Measurements from ENCODE around the gene RARS1. TPM values are rescaled to one million over a fixed set of nuclear protein-coding genes. Genes with fewer than 3 reads are reported as not detected.

Gene RARS1
- polyA plus RNA-seq, 2 of the 4 experiments (the other 2 are of a cell fraction): 107 to 142 TPM

DNA sequence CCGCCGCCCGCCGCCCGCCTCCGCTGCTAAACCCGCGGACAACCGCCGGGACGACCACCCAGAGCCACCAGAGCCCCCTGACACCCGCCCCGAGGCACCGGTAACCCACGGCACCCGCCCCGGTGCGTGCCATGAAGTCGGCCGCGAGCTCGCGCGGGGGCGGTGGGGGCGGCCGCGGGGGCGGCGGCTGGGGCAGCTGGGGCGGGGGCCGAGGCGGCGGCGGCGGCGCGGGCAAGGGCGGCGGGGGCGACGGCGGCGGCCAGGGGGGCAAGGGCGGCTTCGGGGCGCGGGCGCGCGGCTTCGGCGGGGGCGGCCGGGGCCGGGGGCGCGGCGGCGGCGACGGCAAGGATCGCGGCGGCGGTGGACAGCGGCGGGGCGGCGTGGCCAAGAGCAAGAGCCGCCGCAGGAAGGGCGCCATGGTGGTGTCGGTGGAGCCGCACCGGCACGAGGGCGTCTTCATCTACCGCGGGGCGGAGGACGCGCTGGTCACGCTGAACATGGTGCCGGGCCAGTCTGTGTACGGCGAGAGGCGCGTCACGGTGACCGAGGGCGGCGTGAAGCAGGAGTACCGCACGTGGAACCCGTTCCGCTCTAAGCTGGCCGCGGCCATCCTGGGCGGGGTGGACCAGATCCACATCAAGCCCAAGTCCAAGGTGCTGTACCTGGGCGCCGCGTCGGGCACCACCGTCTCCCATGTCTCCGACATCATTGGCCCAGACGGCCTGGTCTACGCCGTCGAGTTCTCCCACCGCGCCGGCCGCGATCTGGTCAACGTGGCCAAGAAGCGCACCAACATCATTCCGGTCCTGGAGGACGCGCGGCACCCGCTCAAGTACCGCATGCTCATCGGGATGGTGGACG lies 43.3 kb downstream of the RARS1 start:
- DNase-seq (ENCODE audit: low read depth in 1 of 2, low spot score in 1 of 2) (no peak), ATAC-seq (no peak), FAIRE-seq (no peak)
- Histone ChIP-seq H3K9me3 (no peaks in the 10 kb centered on the region), H3K4me2 (peak overlapping the region; percentile 67), H3K27ac (peak overlapping the region in 1 of 2 experiments; percentile 44; a peak in 2 of 6 replicates), H3K4me3 (peak overlapping the region; percentile 40), H3K4me1 (no peaks in the 10 kb centered on the region)
- WGBS (ENCODE audit: missing lambda C conversion rate): 94% methylated on average over 61 of the region's 125 CpGs
- POLR2A ChIA-PET: no interaction called here
- CTCF ChIA-PET: no interaction called here
- TF ChIP-seq ZNF302 (CRISPR knock-in tag; IDR thresholded peaks at IDR 0.05): no peak
- TF ChIP-seq TP53 (CRISPR knock-in tag; IDR thresholded peaks at IDR 0.05): no peak
- TF ChIP-seq, protein P1, sequence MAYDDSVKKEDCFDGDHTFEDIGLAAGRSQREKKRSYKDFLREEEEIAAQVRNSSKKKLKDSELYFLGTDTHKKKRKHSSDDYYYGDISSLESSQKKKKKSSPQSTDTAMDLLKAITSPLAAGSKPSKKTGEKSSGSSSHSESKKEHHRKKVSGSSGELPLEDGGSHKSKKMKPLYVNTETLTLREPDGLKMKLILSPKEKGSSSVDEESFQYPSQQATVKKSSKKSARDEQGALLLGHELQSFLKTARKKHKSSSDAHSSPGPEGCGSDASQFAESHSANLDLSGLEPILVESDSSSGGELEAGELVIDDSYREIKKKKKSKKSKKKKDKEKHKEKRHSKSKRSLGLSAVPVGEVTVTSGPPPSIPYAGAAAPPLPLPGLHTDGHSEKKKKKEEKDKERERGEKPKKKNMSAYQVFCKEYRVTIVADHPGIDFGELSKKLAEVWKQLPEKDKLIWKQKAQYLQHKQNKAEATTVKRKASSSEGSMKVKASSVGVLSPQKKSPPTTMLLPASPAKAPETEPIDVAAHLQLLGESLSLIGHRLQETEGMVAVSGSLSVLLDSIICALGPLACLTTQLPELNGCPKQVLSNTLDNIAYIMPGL (CRISPR knock-in tag; IDR thresholded peaks at IDR 0.05; ENCODE audit: borderline replicate concordance): no peak
- no peak for TF ChIP-seq FOSL2 (IDR thresholded peaks at IDR 0.05)
- TF ChIP-seq FOSL2 (CRISPR knock-in tag; IDR thresholded peaks at IDR 0.05): no peak
- no peak for TF ChIP-seq SREBF2 (IDR thresholded peaks at IDR 0.05)
- no peak for TF ChIP-seq FOSB (CRISPR knock-in tag; IDR thresholded peaks at IDR 0.05)
- TF ChIP-seq HOXB13 (CRISPR knock-in tag; IDR thresholded peaks at IDR 0.05; ENCODE audit: low read depth): no peak

DNA sequence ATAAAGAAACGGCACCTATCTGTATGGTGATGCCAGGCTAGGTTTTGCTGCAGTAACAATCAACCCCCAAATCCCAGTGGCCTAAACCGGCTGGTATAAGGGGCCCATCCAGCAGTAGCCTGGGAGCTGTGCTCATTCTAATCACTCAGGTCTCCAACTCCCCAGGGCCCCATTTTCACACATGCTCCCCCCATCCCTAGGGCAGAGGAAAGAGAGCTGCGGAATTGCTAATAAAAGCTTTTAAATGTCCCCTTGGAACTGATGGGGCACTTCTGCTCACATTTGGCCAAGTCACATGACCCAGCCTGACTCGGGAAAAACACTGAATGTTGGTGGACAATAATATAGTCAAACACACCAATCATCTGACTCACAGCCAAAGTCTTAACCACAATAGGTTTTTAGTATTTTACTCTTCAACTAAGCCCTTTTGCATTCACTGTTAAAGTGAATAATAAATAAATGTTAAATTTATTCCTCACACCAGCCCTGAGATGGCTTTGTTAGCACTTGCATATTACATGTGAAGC lies 44.4 kb downstream of the RARS1 start:
- CTCF ChIA-PET: no interaction called here
- no peak for DNase-seq (ENCODE audit: low read depth in 1 of 2, low spot score in 1 of 2)
- no peak for ATAC-seq
- WGBS (ENCODE audit: missing lambda C conversion rate): 60% methylated on average over 4 of the region's 4 CpGs
- no peak for FAIRE-seq
- POLR2A ChIA-PET: no interaction called here
- H3K4me2 ChIP-seq: no peak overlapping the region
- H3K4me3 ChIP-seq: no peak overlapping the region
- no peaks in the 10 kb centered on the region for H3K4me1 ChIP-seq
- H3K9me3 ChIP-seq: no peaks in the 10 kb centered on the region
- H3K27ac ChIP-seq: no peak overlapping the region
- TF ChIP-seq RCOR1 (IDR thresholded peaks at IDR 0.05; ENCODE audit: low read depth, low read length): no peak
- no peak for TF ChIP-seq KDM1A (IDR thresholded peaks at IDR 0.05; ENCODE audit: low read depth)
- TF ChIP-seq CHD4 (IDR thresholded peaks at IDR 0.05; ENCODE audit: borderline replicate concordance): no peak
- no peak for TF ChIP-seq PHF8 (IDR thresholded peaks at IDR 0.05; ENCODE audit: borderline replicate concordance, low read depth)
- no peak for TF ChIP-seq GATA3 (IDR thresholded peaks at IDR 0.05; ENCODE audit: borderline replicate concordance)
- TF ChIP-seq ZFP36 (IDR thresholded peaks at IDR 0.05; ENCODE audit: borderline replicate concordance, partially characterized antibody): no peak
- no peak for TF ChIP-seq KDM5A (IDR thresholded peaks at IDR 0.05)
- TF ChIP-seq SREBF2 (IDR thresholded peaks at IDR 0.05): no peak
- no peak for TF ChIP-seq CBX8 (IDR thresholded peaks at IDR 0.05)
- no peak for TF ChIP-seq CBX2 (IDR thresholded peaks at IDR 0.05; ENCODE audit: borderline replicate concordance, low read depth)
- no peak for TF ChIP-seq CHD2 (IDR thresholded peaks at IDR 0.05; ENCODE audit: low read length, partially characterized antibody)
- TF ChIP-seq, protein P2, sequence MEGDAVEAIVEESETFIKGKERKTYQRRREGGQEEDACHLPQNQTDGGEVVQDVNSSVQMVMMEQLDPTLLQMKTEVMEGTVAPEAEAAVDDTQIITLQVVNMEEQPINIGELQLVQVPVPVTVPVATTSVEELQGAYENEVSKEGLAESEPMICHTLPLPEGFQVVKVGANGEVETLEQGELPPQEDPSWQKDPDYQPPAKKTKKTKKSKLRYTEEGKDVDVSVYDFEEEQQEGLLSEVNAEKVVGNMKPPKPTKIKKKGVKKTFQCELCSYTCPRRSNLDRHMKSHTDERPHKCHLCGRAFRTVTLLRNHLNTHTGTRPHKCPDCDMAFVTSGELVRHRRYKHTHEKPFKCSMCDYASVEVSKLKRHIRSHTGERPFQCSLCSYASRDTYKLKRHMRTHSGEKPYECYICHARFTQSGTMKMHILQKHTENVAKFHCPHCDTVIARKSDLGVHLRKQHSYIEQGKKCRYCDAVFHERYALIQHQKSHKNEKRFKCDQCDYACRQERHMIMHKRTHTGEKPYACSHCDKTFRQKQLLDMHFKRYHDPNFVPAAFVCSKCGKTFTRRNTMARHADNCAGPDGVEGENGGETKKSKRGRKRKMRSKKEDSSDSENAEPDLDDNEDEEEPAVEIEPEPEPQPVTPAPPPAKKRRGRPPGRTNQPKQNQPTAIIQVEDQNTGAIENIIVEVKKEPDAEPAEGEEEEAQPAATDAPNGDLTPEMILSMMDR (IDR thresholded peaks at IDR 0.05): no peak
- no peak for TF ChIP-seq JUN (IDR thresholded peaks at IDR 0.05)
- no peak for TF ChIP-seq RARB (CRISPR knock-in tag; IDR thresholded peaks at IDR 0.05)
- no peak for TF ChIP-seq FOSL2 (IDR thresholded peaks at IDR 0.05)
- TF ChIP-seq FOSL2 (CRISPR knock-in tag; IDR thresholded peaks at IDR 0.05): no peak
- TF ChIP-seq, protein P3, sequence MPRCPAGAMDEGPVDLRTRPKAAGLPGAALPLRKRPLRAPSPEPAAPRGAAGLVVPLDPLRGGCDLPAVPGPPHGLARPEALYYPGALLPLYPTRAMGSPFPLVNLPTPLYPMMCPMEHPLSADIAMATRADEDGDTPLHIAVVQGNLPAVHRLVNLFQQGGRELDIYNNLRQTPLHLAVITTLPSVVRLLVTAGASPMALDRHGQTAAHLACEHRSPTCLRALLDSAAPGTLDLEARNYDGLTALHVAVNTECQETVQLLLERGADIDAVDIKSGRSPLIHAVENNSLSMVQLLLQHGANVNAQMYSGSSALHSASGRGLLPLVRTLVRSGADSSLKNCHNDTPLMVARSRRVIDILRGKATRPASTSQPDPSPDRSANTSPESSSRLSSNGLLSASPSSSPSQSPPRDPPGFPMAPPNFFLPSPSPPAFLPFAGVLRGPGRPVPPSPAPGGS (IDR thresholded peaks at IDR 0.05): no peak
